AG04449 (cell line): ENCODE results near the gene LRRC15.

Source experiments
- CTCF ChIA-PET: fragments of 350-600 bp; formaldehyde crosslinking; extraction: SDS; loops from one replicate; lab custom pipeline; 2021; ENCODE audit warnings: antibody characterized with exemption; lab: Yijun Ruan, JAX
- POLR2A ChIA-PET: fragments of 400-600, 350-600 bp; formaldehyde crosslinking; extraction: SDS; loops from one replicate; lab custom pipeline; 2020; ENCODE audit warnings: antibody characterized with exemption, inconsistent platforms; lab: Yijun Ruan, JAX
- DNase-seq: peaks from one replicate; pipeline ENCODE4 v3.0.0-alpha.2; 2010; ENCODE audit warnings: low read depth, low spot score
- H3K4me3 ChIP-seq: 2 replicates; pipeline ENCODE4 v1.5.1; 2011; ENCODE audit warnings: low read depth, mild to moderate bottlenecking, control low read depth, low read length
- TF ChIP-seq, protein P1 (sequence below): IDR thresholded peaks from one replicate; pipeline ENCODE4 v1.5.1; 2011; ENCODE audit warnings: mild to moderate bottlenecking, moderate library complexity, low read length, control low read depth, inconsistent platforms; ENCODE audit not compliant: insufficient read depth; ENCODE audit errors: missing control alignments

Gene LRRC15

DNA sequence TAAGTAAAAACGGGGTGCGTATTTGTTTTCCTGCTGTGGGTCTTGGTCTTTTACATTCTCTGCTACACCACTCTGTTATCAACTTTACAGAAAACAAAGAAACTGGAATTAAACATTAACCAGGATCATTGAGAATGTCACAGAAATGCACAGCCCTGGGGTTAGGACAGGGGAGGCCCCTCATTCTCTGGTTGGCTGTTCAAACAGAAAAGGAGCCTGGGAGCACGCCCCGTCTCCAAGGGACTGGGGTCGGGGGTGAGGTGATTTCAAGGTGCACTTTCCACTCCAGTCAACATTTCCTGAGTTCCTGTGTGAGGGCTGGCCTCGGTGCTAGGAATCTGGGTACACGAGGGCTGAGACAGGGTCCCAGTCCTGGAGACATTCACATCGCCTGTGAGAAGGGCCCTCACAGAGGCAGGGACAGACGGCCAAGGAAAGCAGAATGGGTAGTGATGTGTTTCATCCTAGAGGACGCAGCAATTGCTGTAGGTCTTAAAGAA, 48.7 kb downstream of the LRRC15 start:
- CTCF ChIA-PET: interaction anchor here (14.0 kb wide), 1 partner anchor 537 kb away, joined by 416 read pairs; no protein-coding TSS in a partner anchor
- no peak for DNase-seq
- POLR2A ChIA-PET: no interaction called here
- H3K4me3 ChIP-seq: no peak overlapping the region
- TF ChIP-seq, protein P1, sequence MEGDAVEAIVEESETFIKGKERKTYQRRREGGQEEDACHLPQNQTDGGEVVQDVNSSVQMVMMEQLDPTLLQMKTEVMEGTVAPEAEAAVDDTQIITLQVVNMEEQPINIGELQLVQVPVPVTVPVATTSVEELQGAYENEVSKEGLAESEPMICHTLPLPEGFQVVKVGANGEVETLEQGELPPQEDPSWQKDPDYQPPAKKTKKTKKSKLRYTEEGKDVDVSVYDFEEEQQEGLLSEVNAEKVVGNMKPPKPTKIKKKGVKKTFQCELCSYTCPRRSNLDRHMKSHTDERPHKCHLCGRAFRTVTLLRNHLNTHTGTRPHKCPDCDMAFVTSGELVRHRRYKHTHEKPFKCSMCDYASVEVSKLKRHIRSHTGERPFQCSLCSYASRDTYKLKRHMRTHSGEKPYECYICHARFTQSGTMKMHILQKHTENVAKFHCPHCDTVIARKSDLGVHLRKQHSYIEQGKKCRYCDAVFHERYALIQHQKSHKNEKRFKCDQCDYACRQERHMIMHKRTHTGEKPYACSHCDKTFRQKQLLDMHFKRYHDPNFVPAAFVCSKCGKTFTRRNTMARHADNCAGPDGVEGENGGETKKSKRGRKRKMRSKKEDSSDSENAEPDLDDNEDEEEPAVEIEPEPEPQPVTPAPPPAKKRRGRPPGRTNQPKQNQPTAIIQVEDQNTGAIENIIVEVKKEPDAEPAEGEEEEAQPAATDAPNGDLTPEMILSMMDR: no peak

DNA sequence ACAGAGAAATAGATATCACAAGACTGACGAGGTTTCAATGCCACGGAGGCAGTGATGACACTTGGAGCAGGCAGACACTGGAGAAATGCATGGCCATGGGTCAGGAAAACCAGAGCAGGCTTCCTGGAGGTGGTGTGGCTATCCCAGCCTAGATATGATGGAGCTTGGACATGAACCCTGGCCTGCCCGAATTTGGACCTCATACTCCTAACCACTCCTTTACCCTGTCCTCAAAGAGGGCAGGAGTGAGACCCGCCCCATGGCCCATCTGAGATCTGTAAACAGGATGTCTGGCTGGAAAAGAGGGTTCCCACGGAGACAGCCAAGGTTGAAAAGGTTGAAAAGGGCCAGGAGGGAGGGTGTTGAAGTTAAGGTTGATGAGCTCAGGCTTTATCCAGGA, 49.4 kb downstream of the LRRC15 start:
- TF ChIP-seq, protein P1: no peak
- no peak for DNase-seq
- POLR2A ChIA-PET: no interaction called here
- no peak overlapping the region for H3K4me3 ChIP-seq
- CTCF ChIA-PET: interaction anchor here (14.0 kb wide), 1 partner anchor 536 kb away, joined by 416 read pairs; no protein-coding TSS in a partner anchor

DNA sequence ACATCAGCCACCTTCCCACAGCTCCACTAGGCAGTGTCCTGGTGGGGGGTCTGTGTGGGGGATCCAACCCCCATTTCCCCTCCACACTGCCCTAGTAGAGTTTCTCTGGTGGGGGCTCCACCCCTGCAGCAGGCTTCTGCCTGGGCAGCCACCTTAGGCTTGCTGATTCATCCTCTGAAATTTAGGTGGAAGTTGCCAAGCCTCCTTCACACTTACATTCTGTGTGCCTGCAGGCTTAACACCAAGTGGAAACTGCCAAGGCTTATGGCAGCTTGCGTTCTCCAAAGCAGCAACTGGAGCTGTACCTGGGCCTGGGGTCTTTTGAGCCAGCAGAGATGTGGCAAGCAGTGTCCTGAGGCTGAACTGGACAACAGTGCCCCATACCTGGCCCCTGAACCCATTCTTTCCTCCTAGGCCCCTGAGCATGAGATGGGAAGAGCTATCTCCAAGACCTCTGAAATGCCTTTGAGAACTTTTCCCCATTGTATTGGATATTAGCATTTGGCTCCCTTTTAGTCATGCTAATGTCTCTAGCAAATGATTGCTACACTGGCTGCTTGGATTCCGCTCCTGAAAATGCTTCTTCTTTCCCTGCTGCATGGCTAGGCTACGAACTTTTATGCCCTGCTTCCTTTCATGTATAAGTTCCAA, 50.9 kb downstream of the LRRC15 start:
- no peak for DNase-seq
- CTCF ChIA-PET: interaction anchor here (0.6 to 14.0 kb wide), 3 partner anchors 535 to 656 kb away, joined by 3 to 416 read pairs (median 86); no protein-coding TSS in a partner anchor
- TF ChIP-seq, protein P1: no peak
- H3K4me3 ChIP-seq: no peak overlapping the region
- POLR2A ChIA-PET: no interaction called here

DNA sequence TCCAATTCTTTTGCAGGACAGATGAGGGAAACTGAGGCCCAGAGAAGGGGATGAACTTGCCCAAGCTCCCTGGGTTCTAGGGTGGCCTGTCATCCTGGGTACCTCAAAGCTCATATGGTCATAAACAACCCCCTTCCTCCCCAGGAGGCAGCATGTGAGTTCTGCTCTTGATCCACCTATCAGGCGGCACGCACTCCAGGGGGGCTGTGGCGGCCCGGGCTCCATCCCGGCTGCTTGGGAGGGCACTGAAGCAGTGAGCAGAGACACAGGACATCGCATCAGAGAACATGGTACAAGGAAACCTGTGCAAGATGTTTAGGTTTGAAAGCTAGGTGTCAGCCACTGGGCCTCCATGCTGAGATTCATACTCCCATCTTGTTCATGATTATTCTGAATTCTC, 52.6 kb downstream of the LRRC15 start:
- POLR2A ChIA-PET: no interaction called here
- CTCF ChIA-PET: interaction anchor here (1.1 to 14.0 kb wide), 14 partner anchors 11 to 696 kb away, joined by 3 to 416 read pairs (median 7); no protein-coding TSS in a partner anchor
- no peak overlapping the region for H3K4me3 ChIP-seq
- DNase-seq: no peak
- TF ChIP-seq, protein P1: no peak

DNA sequence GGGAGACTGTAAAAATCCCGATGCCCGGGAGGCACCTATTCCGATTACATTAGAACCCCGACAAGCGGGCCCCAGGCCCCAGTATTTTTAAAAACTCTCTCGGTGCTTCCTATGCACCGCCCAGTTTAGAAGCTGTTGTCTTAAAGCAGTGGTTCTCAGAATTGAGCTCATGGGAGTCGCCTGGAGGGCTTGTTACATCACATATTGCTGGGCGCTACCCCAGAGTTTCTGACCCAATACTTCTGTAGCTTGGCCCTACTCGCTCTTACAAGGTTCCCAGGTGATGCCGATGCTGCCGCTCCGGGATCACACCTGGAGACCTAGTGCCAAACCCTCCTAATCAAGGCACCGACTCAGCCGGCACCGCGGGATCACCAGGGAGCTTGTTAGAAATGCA, 53.6 kb downstream of the LRRC15 start:
- TF ChIP-seq, protein P1: no peak
- peak overlapping the region; percentile 61 for H3K4me3 ChIP-seq
- DNase-seq: no peak
- ChIA-PET CTCF (interaction anchor here (0.6 to 14.0 kb wide), 63 partner anchors 8 to 695 kb away, joined by 3 to 416 read pairs (median 4); partner anchors contain the start of genes GP5 and HES1), POLR2A (interaction anchor here (1.6 kb wide), 1 partner anchor 535 kb away, joined by 8 read pairs; no protein-coding TSS in a partner anchor)
